ENCODE results near the gene HNRNPUL1. TPM values are rescaled to one million over a fixed set of nuclear protein-coding genes. Genes with fewer than 3 reads are reported as not detected.
A peak's percentile ranks its signal among the peaks of the same experiment; 100 is the strongest.

The HNRNPUL1 gene
- total and polyA plus RNA-seq, 2 donors (not counting 1 experiment from before 2014, with no cell fraction given): 36.4 to 58.1 TPM

- H3K9ac ChIP-seq (ENCODE audit: insufficient read depth, low read length): peak overlapping the region; percentile 69
- H4K20me1 ChIP-seq (ENCODE audit: control insufficient read depth, extremely low read depth, insufficient read depth, low read length): peaks cover 1% of the 10 kb centered on the region
- no peak for TF ChIP-seq EZH2 (IDR thresholded peaks at IDR 0.05; ENCODE audit: low read length, missing control alignments)
- TF ChIP-seq CTCF (conservative IDR thresholded peaks at IDR 0.05 in 1 of 2, IDR thresholded peaks at IDR 0.05 in 1 of 2; ENCODE audit: low read depth in 1 of 2, low read length in 2 of 2): no peak
- H3K9me3 ChIP-seq (ENCODE audit: control insufficient read depth, insufficient read depth, low read depth, low read length): no peaks in the 10 kb centered on the region
- H3K36me3 ChIP-seq (ENCODE audit: control insufficient read depth, insufficient read depth, low read length): peaks cover 2% of the 10 kb centered on the region
- H3K4me3 ChIP-seq (replicated peaks in 1 of 4; ENCODE audit: control extremely low read depth in 1 of 4, insufficient read depth in 1 of 4, low read depth in 3 of 4, low read length in 4 of 4): peak overlapping the region; percentile 69 to 92 (median 87)
- H3K4me2 ChIP-seq (ENCODE audit: extremely low read depth, insufficient read depth, low read length): peak overlapping the region; percentile 98
- H3K27me3 ChIP-seq (ENCODE audit: control insufficient read depth, insufficient read depth, low read length): no peaks in the 10 kb centered on the region
- peak overlapping the region; percentile 56 for H3K27ac ChIP-seq (ENCODE audit: insufficient read depth, low read length)
- H2AFZ ChIP-seq (ENCODE audit: low read length): peak overlapping the region; percentile 63
- peaks cover 28% of the 10 kb centered on the region for H3K79me2 ChIP-seq (ENCODE audit: control insufficient read depth, insufficient read depth, low read length)
- DNase-seq (ENCODE audit: low read depth in 2 of 2): peak in 1 of 2 donors; percentile 17
- H3K4me1 ChIP-seq (ENCODE audit: control insufficient read depth, extremely low read depth, insufficient read depth, low read length): peaks cover 5% of the 10 kb centered on the region
Observed at GRCh38 chr19:41350735-41351338, 86.7 kb downstream of the HNRNPUL1 start.

- Histone ChIP-seq H3K27me3 (ENCODE audit: control insufficient read depth, insufficient read depth, low read length) (no peaks in the 10 kb centered on the region), H2AFZ (ENCODE audit: low read length) (peak overlapping the region; percentile 26), H3K4me2 (ENCODE audit: extremely low read depth, insufficient read depth, low read length) (peak overlapping the region; percentile 98), H3K79me2 (ENCODE audit: control insufficient read depth, insufficient read depth, low read length) (peaks cover 28% of the 10 kb centered on the region), H3K4me1 (ENCODE audit: control insufficient read depth, extremely low read depth, insufficient read depth, low read length) (peaks cover 5% of the 10 kb centered on the region), H3K9ac (ENCODE audit: insufficient read depth, low read length) (peak overlapping the region; percentile 69), H3K4me3 (replicated peaks in 1 of 4; ENCODE audit: control extremely low read depth in 1 of 4, insufficient read depth in 1 of 4, low read depth in 3 of 4, low read length in 4 of 4) (peak overlapping the region; percentile 80 to 92 (median 87)), H3K27ac (ENCODE audit: insufficient read depth, low read length) (peak overlapping the region; percentile 56), H3K36me3 (ENCODE audit: control insufficient read depth, insufficient read depth, low read length) (peaks cover 2% of the 10 kb centered on the region), H3K9me3 (ENCODE audit: control insufficient read depth, insufficient read depth, low read depth, low read length) (no peaks in the 10 kb centered on the region), H4K20me1 (ENCODE audit: control insufficient read depth, extremely low read depth, insufficient read depth, low read length) (peaks cover 1% of the 10 kb centered on the region)
- TF ChIP-seq CTCF (conservative IDR thresholded peaks at IDR 0.05 in 1 of 2, IDR thresholded peaks at IDR 0.05 in 1 of 2; ENCODE audit: low read depth in 1 of 2, low read length in 2 of 2) (no peak), EZH2 (IDR thresholded peaks at IDR 0.05; ENCODE audit: low read length, missing control alignments) (no peak)
- peak in 1 of 2 donors; percentile 64 for DNase-seq (ENCODE audit: low read depth in 2 of 2)
Observed at GRCh38 chr19:41351339-41352245, 87.4 kb downstream of the HNRNPUL1 start.

GRCh38 chr19:41352279-41352608, 88.1 kb downstream of the HNRNPUL1 start:
- Histone ChIP-seq H4K20me1 (ENCODE audit: control insufficient read depth, extremely low read depth, insufficient read depth, low read length) (peaks cover 1% of the 10 kb centered on the region), H3K4me1 (ENCODE audit: control insufficient read depth, extremely low read depth, insufficient read depth, low read length) (peaks cover 5% of the 10 kb centered on the region), H3K79me2 (ENCODE audit: control insufficient read depth, insufficient read depth, low read length) (peaks cover 28% of the 10 kb centered on the region), H3K9ac (ENCODE audit: insufficient read depth, low read length) (peak overlapping the region; percentile 69), H3K4me3 (replicated peaks in 1 of 4; ENCODE audit: control extremely low read depth in 1 of 4, insufficient read depth in 1 of 4, low read depth in 3 of 4, low read length in 4 of 4) (peak overlapping the region; percentile 80 to 92 (median 87)), H3K27me3 (ENCODE audit: control insufficient read depth, insufficient read depth, low read length) (no peaks in the 10 kb centered on the region), H3K27ac (ENCODE audit: insufficient read depth, low read length) (peak overlapping the region; percentile 67), H3K36me3 (ENCODE audit: control insufficient read depth, insufficient read depth, low read length) (peaks cover 2% of the 10 kb centered on the region), H3K9me3 (ENCODE audit: control insufficient read depth, insufficient read depth, low read depth, low read length) (no peaks in the 10 kb centered on the region), H2AFZ (ENCODE audit: low read length) (no peak overlapping the region), H3K4me2 (ENCODE audit: extremely low read depth, insufficient read depth, low read length) (peak overlapping the region; percentile 98)
- TF ChIP-seq CTCF (conservative IDR thresholded peaks at IDR 0.05 in 1 of 2, IDR thresholded peaks at IDR 0.05 in 1 of 2; ENCODE audit: low read depth in 1 of 2, low read length in 2 of 2): no peak
- TF ChIP-seq EZH2 (IDR thresholded peaks at IDR 0.05; ENCODE audit: low read length, missing control alignments): no peak
- no peak for DNase-seq (ENCODE audit: low read depth in 2 of 2)

All from fibroblast of lung (primary cell).